Tibial artery (tissue), 4 donors: ENCODE data around the gene WBP1L.

ENCODE experiments used
- DNase-seq, 2 donors: peaks; one replicate each; pipeline ENCODE4 v3.0.0-alpha.2; 2019
- H3K27ac ChIP-seq, 2 donors: fragments of 200-600 bp; sonication (generic) in 1 of 2; 1 replicate in 1 of 2; 2 replicates in 1 of 2; pipeline ENCODE4 v1.5.1; 2018 to 2019; ENCODE audit warnings: mild to moderate bottlenecking in 1 of 2
- H3K27me3 ChIP-seq, 2 donors: fragments of 200-600 bp; sonication (generic) in 1 of 2; one replicate each; pipeline versions ENCODE4 v1.5.1 to v1.6.0; 2016 to 2019
- H3K36me3 ChIP-seq, 3 donors: fragments of 200-600 bp; sonication (generic) in 2 of 3; one replicate each; pipeline ENCODE4 v1.5.1; 2016 to 2019; ENCODE audit warnings: mild to moderate bottlenecking in 2 of 3
- H3K4me1 ChIP-seq, 4 donors: fragments of 200-600 bp; sonication (generic) in 2 of 4; 1 replicate in 3 of 4; 2 replicates in 1 of 4; pipeline ENCODE4 v1.5.1; 2016 to 2019
- H3K4me3 ChIP-seq, 2 donors: fragments of 200-600 bp; sonication (generic) in 1 of 2; 1 replicate in 1 of 2; 2 replicates in 1 of 2; pipeline ENCODE4 v1.5.1; 2018 to 2019; ENCODE audit warnings: mild to moderate bottlenecking in 2 of 2
- H3K9me3 ChIP-seq, 3 donors: fragments of 200-600 bp; sonication (generic) in 1 of 3; one replicate each; pipeline ENCODE4 v1.5.1; 2016 to 2019
- intact Hi-C: fragments of 100-400 bp; cut with DNase I; formaldehyde crosslinking; loops from one replicate; pipeline ENCODE4 v1.15.0; 2023; ENCODE audit warnings: low total_unique reads
- TF ChIP-seq, protein P1 (sequence below), 2 experiments: fragments of 200-600 bp in 1 of 2; fragments of 450-650 bp in 1 of 2; IDR thresholded peaks; one replicate each; pipeline ENCODE4 v1.5.1; 2017 to 2019; ENCODE audit warnings: antibody characterized with exemption in 2 of 2, mild to moderate bottlenecking in 1 of 2, moderate library complexity in 1 of 2

The WBP1L gene

DNA sequence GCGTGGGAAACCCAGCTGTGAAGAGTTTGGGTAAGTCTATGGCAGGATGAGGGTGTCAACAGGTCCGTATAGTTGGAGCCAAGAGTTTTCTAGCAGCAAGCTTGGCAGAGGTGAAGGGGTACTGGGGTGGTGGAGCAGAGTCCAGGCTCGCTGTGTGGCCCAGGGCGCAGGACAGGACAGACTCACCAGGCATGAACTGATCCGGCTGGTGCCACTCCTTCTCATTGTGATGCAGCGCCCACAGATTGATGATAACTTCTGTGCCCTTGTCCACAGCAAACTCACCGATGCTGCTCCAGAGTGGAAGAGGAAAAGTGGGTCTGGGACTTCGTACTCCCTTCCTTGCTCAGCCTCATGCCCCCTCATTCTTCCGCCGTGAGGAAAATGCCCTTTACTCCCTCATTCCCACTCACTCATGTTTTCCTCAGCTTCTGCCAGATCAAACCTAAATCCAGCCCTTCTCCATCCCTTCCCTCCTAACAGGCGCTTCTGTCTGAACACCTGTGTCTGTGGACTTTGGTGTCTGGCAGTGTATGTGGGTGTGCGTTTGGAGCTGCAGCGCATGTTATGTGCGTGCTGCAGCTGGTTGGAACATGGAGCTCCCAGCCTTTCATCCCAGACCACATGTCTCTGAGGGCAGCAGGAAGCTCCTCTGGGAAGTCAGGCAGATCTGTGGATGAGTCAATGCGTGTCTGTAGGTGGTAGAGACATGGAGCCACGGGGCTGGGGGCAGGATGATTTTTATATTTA lies 87.7 kb downstream of the WBP1L start:
- peaks cover 0 to 7% (median 2%) of the 10 kb centered on the region in 4 donors for H3K4me1 ChIP-seq
- H3K4me3 ChIP-seq: no peak overlapping the region
- TF ChIP-seq, protein P1, sequence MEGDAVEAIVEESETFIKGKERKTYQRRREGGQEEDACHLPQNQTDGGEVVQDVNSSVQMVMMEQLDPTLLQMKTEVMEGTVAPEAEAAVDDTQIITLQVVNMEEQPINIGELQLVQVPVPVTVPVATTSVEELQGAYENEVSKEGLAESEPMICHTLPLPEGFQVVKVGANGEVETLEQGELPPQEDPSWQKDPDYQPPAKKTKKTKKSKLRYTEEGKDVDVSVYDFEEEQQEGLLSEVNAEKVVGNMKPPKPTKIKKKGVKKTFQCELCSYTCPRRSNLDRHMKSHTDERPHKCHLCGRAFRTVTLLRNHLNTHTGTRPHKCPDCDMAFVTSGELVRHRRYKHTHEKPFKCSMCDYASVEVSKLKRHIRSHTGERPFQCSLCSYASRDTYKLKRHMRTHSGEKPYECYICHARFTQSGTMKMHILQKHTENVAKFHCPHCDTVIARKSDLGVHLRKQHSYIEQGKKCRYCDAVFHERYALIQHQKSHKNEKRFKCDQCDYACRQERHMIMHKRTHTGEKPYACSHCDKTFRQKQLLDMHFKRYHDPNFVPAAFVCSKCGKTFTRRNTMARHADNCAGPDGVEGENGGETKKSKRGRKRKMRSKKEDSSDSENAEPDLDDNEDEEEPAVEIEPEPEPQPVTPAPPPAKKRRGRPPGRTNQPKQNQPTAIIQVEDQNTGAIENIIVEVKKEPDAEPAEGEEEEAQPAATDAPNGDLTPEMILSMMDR (IDR thresholded peaks at IDR 0.05): no peak
- H3K36me3 ChIP-seq: peaks cover 0 to 12% (median 6%) of the 10 kb centered on the region in 3 donors
- no peak for DNase-seq
- H3K27ac ChIP-seq: no peak overlapping the region
- intact Hi-C loops: loop anchor here (10.0 kb wide), 1 partner anchor 413 kb away; the partner anchor contains the start of gene RPEL1
- no peaks in the 10 kb centered on the region for H3K9me3 ChIP-seq
- no peaks in the 10 kb centered on the region for H3K27me3 ChIP-seq

DNA sequence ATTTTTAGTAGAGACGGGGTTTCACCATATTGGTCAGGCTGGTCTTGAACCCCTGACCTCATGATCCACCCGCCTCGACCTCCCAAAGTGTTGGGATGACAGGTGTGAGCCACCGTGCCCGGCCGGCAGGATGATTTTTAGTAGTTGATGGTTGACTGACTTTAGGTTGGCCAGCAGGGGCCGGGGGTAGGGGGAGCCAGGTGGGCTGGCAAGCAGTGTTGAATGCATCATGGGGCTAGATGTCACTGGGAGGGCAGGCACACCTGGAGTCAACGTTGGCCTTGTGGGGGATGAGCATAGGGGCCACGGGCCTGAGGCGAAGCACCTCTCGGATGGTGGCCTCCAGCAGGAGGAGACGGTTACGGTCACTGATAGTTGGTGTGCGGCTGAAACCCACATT lies 88.5 kb downstream of the WBP1L start:
- intact Hi-C loops: loop anchor here (10.0 kb wide), 1 partner anchor 413 kb away; the partner anchor contains the start of gene RPEL1
- DNase-seq: no peak
- Histone ChIP-seq H3K27ac (no peak overlapping the region), H3K36me3 (peaks cover 0 to 12% (median 4%) of the 10 kb centered on the region in 3 donors), H3K9me3 (no peaks in the 10 kb centered on the region), H3K4me3 (no peak overlapping the region), H3K27me3 (no peaks in the 10 kb centered on the region), H3K4me1 (peaks cover 0 to 8% (median 7%) of the 10 kb centered on the region in 4 donors)
- TF ChIP-seq, protein P1 (IDR thresholded peaks at IDR 0.05): no peak

DNA sequence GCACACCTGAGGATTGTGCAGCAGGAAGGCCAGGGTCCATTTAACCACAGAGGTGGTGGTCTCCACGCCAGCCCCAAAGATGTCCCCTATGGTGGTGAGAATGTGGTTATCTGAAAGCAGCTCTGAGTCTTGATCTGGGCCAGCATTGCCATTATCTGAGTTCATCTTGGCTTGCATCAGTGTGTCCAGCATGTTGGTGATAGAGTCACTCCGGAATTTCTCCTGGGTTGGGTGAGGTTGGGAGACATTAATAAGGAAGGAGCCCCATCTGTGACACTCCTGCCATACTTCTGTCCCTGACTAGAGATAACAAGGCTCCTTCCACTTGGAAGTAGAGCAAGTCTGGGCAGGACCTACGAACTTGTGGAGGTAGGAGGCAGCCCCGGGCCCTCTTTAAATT lies 89.2 kb downstream of the WBP1L start:
- TF ChIP-seq, protein P1 (IDR thresholded peaks at IDR 0.05): no peak
- intact Hi-C loops: loop anchor here (10.0 kb wide), 1 partner anchor 412 kb away; the partner anchor contains the start of gene RPEL1
- Histone ChIP-seq H3K9me3 (peaks cover 0 to under 1% (median 0%) of the 10 kb centered on the region in 3 donors), H3K36me3 (peaks cover 0 to 12% (median 0%) of the 10 kb centered on the region in 3 donors), H3K4me1 (peaks cover 0 to 14% (median 10%) of the 10 kb centered on the region in 4 donors), H3K4me3 (no peak overlapping the region), H3K27me3 (no peaks in the 10 kb centered on the region), H3K27ac (no peak overlapping the region)
- DNase-seq: no peak

DNA sequence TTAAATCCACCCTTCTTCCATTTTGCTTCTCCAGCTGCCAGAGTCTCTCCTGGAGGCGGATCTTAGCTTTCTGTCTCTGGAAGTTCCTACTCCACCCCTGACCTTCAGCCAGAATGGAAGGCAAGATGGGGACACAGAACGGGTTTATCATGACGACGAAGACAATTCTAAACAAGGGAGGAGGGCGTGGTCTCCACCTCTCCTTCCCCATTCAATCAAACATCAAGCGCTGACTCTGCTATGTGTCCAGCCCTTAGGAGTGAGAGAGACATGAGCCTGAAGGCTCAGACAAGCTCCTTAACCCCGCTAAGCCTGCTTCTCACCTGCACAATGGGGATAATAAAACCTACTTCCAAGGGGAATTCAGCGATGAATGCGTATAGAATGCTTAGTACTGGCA lies 90.4 kb downstream of the WBP1L start:
- Histone ChIP-seq H3K4me1 (peaks cover 0 to 14% (median 10%) of the 10 kb centered on the region in 4 donors), H3K4me3 (no peak overlapping the region), H3K9me3 (peaks cover 0 to 7% (median 0%) of the 10 kb centered on the region in 3 donors), H3K27me3 (no peaks in the 10 kb centered on the region), H3K36me3 (peaks cover 0 to 6% (median 0%) of the 10 kb centered on the region in 3 donors), H3K27ac (no peak overlapping the region)
- TF ChIP-seq, protein P1 (IDR thresholded peaks at IDR 0.05): no peak
- intact Hi-C loops: loop anchor here (10.0 kb wide), 1 partner anchor 411 kb away; the partner anchor contains the start of gene RPEL1
- DNase-seq: no peak

DNA sequence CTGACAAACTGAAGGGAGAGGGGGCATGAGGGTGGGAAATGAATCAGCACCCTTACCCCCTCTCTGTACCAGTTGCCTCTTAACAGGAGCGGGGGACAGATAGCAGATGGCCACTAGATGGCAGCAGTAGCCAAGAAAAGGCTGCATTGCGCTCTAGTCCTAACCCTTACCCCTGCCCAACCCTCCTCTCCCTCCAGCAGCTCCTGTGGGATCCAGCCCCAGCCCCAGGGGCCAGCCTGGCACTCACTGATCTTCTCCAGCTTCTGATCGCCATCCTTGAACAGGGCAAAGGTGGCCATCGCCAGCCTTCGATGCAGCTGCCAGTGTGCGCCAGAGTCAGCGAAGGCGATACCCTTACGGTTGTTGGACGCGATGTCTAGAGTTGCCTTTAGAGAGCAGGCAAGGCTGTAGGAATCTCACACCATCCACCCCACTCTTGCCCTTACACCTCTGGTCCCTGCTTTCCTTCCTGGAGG lies 91.3 kb downstream of the WBP1L start:
- Histone ChIP-seq H3K27me3 (no peaks in the 10 kb centered on the region), H3K4me1 (peaks cover 0 to 14% (median 10%) of the 10 kb centered on the region in 4 donors), H3K36me3 (peaks cover 0 to 2% (median 0%) of the 10 kb centered on the region in 3 donors), H3K4me3 (no peak overlapping the region), H3K9me3 (peaks cover 0 to 7% (median 0%) of the 10 kb centered on the region in 3 donors), H3K27ac (no peak overlapping the region)
- intact Hi-C loops: loop anchor here (5.0 to 10.0 kb wide), 2 partner anchors 67 to 410 kb away; partner anchors contain the start of gene RPEL1
- peak; percentile 56 to 85 for DNase-seq
- TF ChIP-seq, protein P1 (IDR thresholded peaks at IDR 0.05): peak; percentile 80 to 84
